ENCODE measurements around the gene PLEKHA7. TPM values are rescaled to one million over a fixed set of nuclear protein-coding genes. Genes with fewer than 3 reads are reported as not detected.
"Not testable (repeated sequence)": the region's sequence is repeated elsewhere in the genome, so short reads cannot be mapped to it uniquely, and the experiment has no call there.

Gene PLEKHA7
- total RNA-seq, 1 experiment from 2014 or later = 4.4 TPM

- H2AFZ ChIP-seq (ENCODE audit: low read length) = 0 out of 2 replicates have a peak overlapping the region, but pooled peaks have one; percentile 14
- H3K27me3 ChIP-seq (ENCODE audit: low read length) = no peaks in the 10 kb centered on the region
- no peaks in the 10 kb centered on the region for H4K20me1 ChIP-seq (ENCODE audit: insufficient read depth, low read depth, low read length)
- peak overlapping the region; percentile 23 for H3K4me2 ChIP-seq (ENCODE audit: low read depth, low read length, poor library complexity, severe bottlenecking)
- no peaks in the 10 kb centered on the region; the same call in 1 of the 2 replicates for H3K4me1 ChIP-seq (ENCODE audit: low read length)
- no peak overlapping the region for H3K27ac ChIP-seq (ENCODE audit: low read length)
- no peak overlapping the region for H3K9ac ChIP-seq (ENCODE audit: low read length)
- no peaks in the 10 kb centered on the region for H3K36me3 ChIP-seq (ENCODE audit: insufficient read depth, low read length)
- H3K4me3 ChIP-seq (ENCODE audit: low read length) = no peak overlapping the region
- no peaks in the 10 kb centered on the region for H3K9me2 ChIP-seq (replicated peaks; ENCODE audit: insufficient read depth, low read length)
- DNase-seq = no peak
- no peaks in the 10 kb centered on the region for H3K9me3 ChIP-seq (ENCODE audit: low read length)
- no peaks in the 10 kb centered on the region for H3K79me2 ChIP-seq (ENCODE audit: low read length)
Measured at GRCh38 chr11:16924462-16924825, 89.8 kb downstream of the PLEKHA7 start.

- Histone ChIP-seq H3K4me2 (ENCODE audit: low read depth, low read length, poor library complexity, severe bottlenecking) (peak overlapping the region; percentile 23), H3K27ac (ENCODE audit: low read length) (no peak overlapping the region), H4K20me1 (ENCODE audit: insufficient read depth, low read depth, low read length) (no peaks in the 10 kb centered on the region), H2AFZ (ENCODE audit: low read length) (0 out of 2 replicates have a peak overlapping the region, but pooled peaks have one; percentile 14), H3K9me2 (replicated peaks; ENCODE audit: insufficient read depth, low read length) (no peaks in the 10 kb centered on the region), H3K9ac (ENCODE audit: low read length) (no peak overlapping the region), H3K79me2 (ENCODE audit: low read length) (no peaks in the 10 kb centered on the region), H3K4me3 (ENCODE audit: low read length) (no peak overlapping the region), H3K4me1 (ENCODE audit: low read length) (no peaks in the 10 kb centered on the region; the same call in 1 of the 2 replicates), H3K36me3 (ENCODE audit: insufficient read depth, low read length) (no peaks in the 10 kb centered on the region), H3K9me3 (ENCODE audit: low read length) (no peaks in the 10 kb centered on the region), H3K27me3 (ENCODE audit: low read length) (no peaks in the 10 kb centered on the region)
- DNase-seq = no peak
Measured at GRCh38 chr11:16923987-16924386, 90.2 kb downstream of the PLEKHA7 start.

- H2AFZ ChIP-seq (ENCODE audit: low read length) = no peak overlapping the region
- no peak overlapping the region for H3K4me3 ChIP-seq (ENCODE audit: low read length)
- H3K9me2 ChIP-seq (replicated peaks; ENCODE audit: insufficient read depth, low read length) = no peaks in the 10 kb centered on the region
- no peaks in the 10 kb centered on the region for H3K36me3 ChIP-seq (ENCODE audit: insufficient read depth, low read length)
- H3K27ac ChIP-seq (ENCODE audit: low read length) = no peak overlapping the region
- no peaks in the 10 kb centered on the region; the same call in 1 of the 2 replicates for H3K4me1 ChIP-seq (ENCODE audit: low read length)
- no peaks in the 10 kb centered on the region for H4K20me1 ChIP-seq (ENCODE audit: insufficient read depth, low read depth, low read length)
- no peaks in the 10 kb centered on the region for H3K9me3 ChIP-seq (ENCODE audit: low read length)
- H3K27me3 ChIP-seq (ENCODE audit: low read length) = no peaks in the 10 kb centered on the region
- no peak for DNase-seq
- no peak overlapping the region for H3K9ac ChIP-seq (ENCODE audit: low read length)
- no peak overlapping the region for H3K4me2 ChIP-seq (ENCODE audit: low read depth, low read length, poor library complexity, severe bottlenecking)
- H3K79me2 ChIP-seq (ENCODE audit: low read length) = no peaks in the 10 kb centered on the region
Measured at GRCh38 chr11:16921668-16922067, 92.5 kb downstream of the PLEKHA7 start.

- Histone ChIP-seq H3K4me1 (ENCODE audit: low read length) (no peaks in the 10 kb centered on the region; the same call in 1 of the 2 replicates), H2AFZ (ENCODE audit: low read length) (no peak overlapping the region), H3K27me3 (ENCODE audit: low read length) (no peaks in the 10 kb centered on the region), H3K4me2 (ENCODE audit: low read depth, low read length, poor library complexity, severe bottlenecking) (no peak overlapping the region), H3K4me3 (ENCODE audit: low read length) (no peak overlapping the region), H3K27ac (ENCODE audit: low read length) (no peak overlapping the region), H3K9me2 (replicated peaks; ENCODE audit: insufficient read depth, low read length) (no peaks in the 10 kb centered on the region), H3K36me3 (ENCODE audit: insufficient read depth, low read length) (no peaks in the 10 kb centered on the region), H3K79me2 (ENCODE audit: low read length) (no peaks in the 10 kb centered on the region), H3K9ac (ENCODE audit: low read length) (no peak overlapping the region), H4K20me1 (ENCODE audit: insufficient read depth, low read depth, low read length) (no peaks in the 10 kb centered on the region), H3K9me3 (ENCODE audit: low read length) (no peaks in the 10 kb centered on the region)
- DNase-seq = no peak
Measured at GRCh38 chr11:16921019-16921418, 93.2 kb downstream of the PLEKHA7 start.

GRCh38 chr11:16920559-16920958, 93.7 kb downstream of the PLEKHA7 start:
- no peak overlapping the region for H3K4me2 ChIP-seq (ENCODE audit: low read depth, low read length, poor library complexity, severe bottlenecking)
- no peaks in the 10 kb centered on the region; the same call in 1 of the 2 replicates for H3K4me1 ChIP-seq (ENCODE audit: low read length)
- H4K20me1 ChIP-seq (ENCODE audit: insufficient read depth, low read depth, low read length) = no peaks in the 10 kb centered on the region
- H3K27me3 ChIP-seq (ENCODE audit: low read length) = no peaks in the 10 kb centered on the region
- no peaks in the 10 kb centered on the region for H3K9me3 ChIP-seq (ENCODE audit: low read length)
- no peaks in the 10 kb centered on the region for H3K79me2 ChIP-seq (ENCODE audit: low read length)
- no peak for DNase-seq
- H3K27ac ChIP-seq (ENCODE audit: low read length) = no peak overlapping the region
- H3K36me3 ChIP-seq (ENCODE audit: insufficient read depth, low read length) = no peaks in the 10 kb centered on the region
- no peak overlapping the region for H2AFZ ChIP-seq (ENCODE audit: low read length)
- H3K4me3 ChIP-seq (ENCODE audit: low read length) = no peak overlapping the region
- no peak overlapping the region for H3K9ac ChIP-seq (ENCODE audit: low read length)
- no peaks in the 10 kb centered on the region for H3K9me2 ChIP-seq (replicated peaks; ENCODE audit: insufficient read depth, low read length)

- not testable (repeated sequence) for H3K9ac ChIP-seq (ENCODE audit: low read length); H3K79me2 ChIP-seq (ENCODE audit: low read length); H3K4me1 ChIP-seq (ENCODE audit: low read length); H3K27me3 ChIP-seq (ENCODE audit: low read length); H3K4me3 ChIP-seq (ENCODE audit: low read length); H3K36me3 ChIP-seq (ENCODE audit: insufficient read depth, low read length); H3K9me3 ChIP-seq (ENCODE audit: low read length); H4K20me1 ChIP-seq (ENCODE audit: insufficient read depth, low read depth, low read length); H3K27ac ChIP-seq (ENCODE audit: low read length); H3K9me2 ChIP-seq (replicated peaks; ENCODE audit: insufficient read depth, low read length); H2AFZ ChIP-seq (ENCODE audit: low read length); DNase-seq; H3K4me2 ChIP-seq (ENCODE audit: low read depth, low read length, poor library complexity, severe bottlenecking)
Measured at GRCh38 chr11:16918543-16919182, 95.6 kb downstream of the PLEKHA7 start.

DNA sequence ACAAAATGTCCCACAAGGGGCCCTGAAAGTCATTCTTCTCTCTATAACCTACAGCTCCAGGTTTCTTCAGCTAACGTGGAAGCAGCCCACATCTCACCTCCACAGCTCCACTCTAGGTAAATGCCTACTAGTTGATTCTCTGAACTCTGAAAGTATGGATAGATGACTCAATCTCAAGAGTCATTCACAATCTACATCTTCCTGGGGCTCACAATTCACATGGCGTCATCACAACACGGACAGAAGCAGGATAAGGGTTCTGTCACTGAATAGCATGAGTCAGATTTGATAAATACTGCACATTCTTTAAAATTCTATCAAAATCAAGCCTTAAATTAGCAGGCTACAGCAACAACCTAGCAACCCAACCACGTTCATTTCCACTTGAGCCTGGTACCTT, 96.3 kb downstream of the PLEKHA7 start:
- H4K20me1 ChIP-seq (ENCODE audit: insufficient read depth, low read depth, low read length) = no peaks in the 10 kb centered on the region
- no peak overlapping the region for H3K4me2 ChIP-seq (ENCODE audit: low read depth, low read length, poor library complexity, severe bottlenecking)
- H3K4me1 ChIP-seq (ENCODE audit: low read length) = no peaks in the 10 kb centered on the region
- no peak overlapping the region for H2AFZ ChIP-seq (ENCODE audit: low read length)
- H3K9ac ChIP-seq (ENCODE audit: low read length) = no peak overlapping the region
- H3K9me2 ChIP-seq (replicated peaks; ENCODE audit: insufficient read depth, low read length) = no peaks in the 10 kb centered on the region
- H3K4me3 ChIP-seq (ENCODE audit: low read length) = no peak overlapping the region
- no peaks in the 10 kb centered on the region for H3K27me3 ChIP-seq (ENCODE audit: low read length)
- H3K36me3 ChIP-seq (ENCODE audit: insufficient read depth, low read length) = no peaks in the 10 kb centered on the region
- H3K27ac ChIP-seq (ENCODE audit: low read length) = no peak overlapping the region
- H3K9me3 ChIP-seq (ENCODE audit: low read length) = no peaks in the 10 kb centered on the region
- H3K79me2 ChIP-seq (ENCODE audit: low read length) = no peaks in the 10 kb centered on the region
- DNase-seq = no peak

DNA sequence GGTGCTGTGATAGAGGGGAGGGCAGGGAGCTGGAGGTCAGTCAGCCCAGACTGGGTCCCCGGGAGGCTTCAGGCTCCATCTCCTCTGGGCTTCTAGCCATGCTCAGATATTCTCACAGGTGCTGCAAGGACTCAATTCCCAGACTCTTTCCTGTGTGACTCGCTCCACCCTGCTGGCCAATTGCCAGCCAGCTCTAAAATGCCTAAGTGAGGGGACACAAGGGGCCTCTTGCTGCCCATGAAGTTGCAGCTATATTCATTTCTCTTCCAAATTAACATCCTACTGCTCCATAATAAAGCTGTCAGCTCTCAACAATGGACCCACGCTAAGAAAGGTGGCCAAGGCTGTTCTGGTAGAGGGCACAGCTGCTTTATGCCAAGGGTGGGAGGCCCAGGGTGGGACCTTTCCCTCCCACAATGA, 101.5 kb downstream of the PLEKHA7 start:
- Histone ChIP-seq H3K9me3 (ENCODE audit: low read length) (no peaks in the 10 kb centered on the region), H3K79me2 (ENCODE audit: low read length) (no peaks in the 10 kb centered on the region), H3K4me2 (ENCODE audit: low read depth, low read length, poor library complexity, severe bottlenecking) (no peak overlapping the region)

More for the DNA sequence above, 101.5 kb downstream of the PLEKHA7 start:
- Histone ChIP-seq H3K9me2 (replicated peaks; ENCODE audit: insufficient read depth, low read length) (no peaks in the 10 kb centered on the region), H3K36me3 (ENCODE audit: insufficient read depth, low read length) (no peaks in the 10 kb centered on the region), H2AFZ (ENCODE audit: low read length) (no peak overlapping the region), H3K9ac (ENCODE audit: low read length) (no peak overlapping the region), H3K4me3 (ENCODE audit: low read length) (no peak overlapping the region), H3K27me3 (ENCODE audit: low read length) (no peaks in the 10 kb centered on the region), H4K20me1 (ENCODE audit: insufficient read depth, low read depth, low read length) (no peaks in the 10 kb centered on the region), H3K4me1 (ENCODE audit: low read length) (peaks cover 8% of the 10 kb centered on the region; the same call in 1 of the 2 replicates), H3K27ac (ENCODE audit: low read length) (no peak overlapping the region)
- DNase-seq = no peak

Measured in Karpas-422 (cell line).